NOMO-1 treated with dmso at 0.1 percent for 144 hours (cell line): ENCODE measurements around the gene GRIK4.

Experiments
- DNase-seq: peaks from one replicate; lab custom pipeline; 2025; ENCODE audit not compliant: unreplicated experiment; lab: John Stamatoyannopoulos, UW

GRIK4 gene

GRCh38 chr11:120547316-120547715 is 35.8 kb downstream of the GRIK4 start:
- no peak for DNase-seq

- DNase-seq = no peak
Observed at GRCh38 chr11:120547811-120548681, 36.5 kb downstream of the GRIK4 start.

- no peak for DNase-seq
Observed at GRCh38 chr11:120548682-120549209, 37.2 kb downstream of the GRIK4 start.

- no peak for DNase-seq
Observed at GRCh38 chr11:120549346-120549745, 37.8 kb downstream of the GRIK4 start.

- DNase-seq = no peak
Observed at GRCh38 chr11:120550007-120550406, 38.5 kb downstream of the GRIK4 start.

- no peak for DNase-seq
Observed at GRCh38 chr11:120551191-120551590, 39.6 kb downstream of the GRIK4 start.

GRCh38 chr11:120554766-120555432 is 43.4 kb downstream of the GRIK4 start:
- no peak for DNase-seq

GRCh38 chr11:120555433-120555773 is 43.9 kb downstream of the GRIK4 start:
- no peak for DNase-seq

GRCh38 chr11:120556797-120557196 is 45.2 kb downstream of the GRIK4 start:
- no peak for DNase-seq

- DNase-seq = no peak
Observed at GRCh38 chr11:120558744-120559431, 47.3 kb downstream of the GRIK4 start.

GRCh38 chr11:120561286-120561685 is 49.7 kb downstream of the GRIK4 start:
- DNase-seq = no peak

- DNase-seq = no peak
Observed at GRCh38 chr11:120562806-120563425, 51.4 kb downstream of the GRIK4 start.

GRCh38 chr11:120563703-120564572 is 52.4 kb downstream of the GRIK4 start:
- DNase-seq = no peak

GRCh38 chr11:120564573-120565311 is 53.2 kb downstream of the GRIK4 start:
- DNase-seq = no peak

GRCh38 chr11:120565466-120566155 is 54.1 kb downstream of the GRIK4 start:
- DNase-seq = no peak

GRCh38 chr11:120566176-120566575 is 54.6 kb downstream of the GRIK4 start:
- no peak for DNase-seq

GRCh38 chr11:120568572-120569307 is 57.2 kb downstream of the GRIK4 start:
- no peak for DNase-seq

- DNase-seq = no peak
Observed at GRCh38 chr11:120569861-120570260, 58.3 kb downstream of the GRIK4 start.
